Measurements from ENCODE around the gene RBM47.

Gene RBM47

GRCh38 chr4:40492691-40493090, 137.0 kb downstream of the RBM47 start:
- no peaks in the 10 kb centered on the region for H4K20me1 ChIP-seq (ENCODE audit: low read depth, low read length)
- H3F3A ChIP-seq (ENCODE audit: insufficient read depth), result no peaks in the 10 kb centered on the region
- TF ChIP-seq EZH2phosphoT487 (conservative IDR thresholded peaks at IDR 0.05; ENCODE audit: low read length), result no peak
- TF ChIP-seq CTCF (IDR thresholded peaks at IDR 0.05; ENCODE audit: insufficient read depth, low read length, poor library complexity, severe bottlenecking), result no peak
- no peak overlapping the region for H3K4me3 ChIP-seq (ENCODE audit: insufficient read depth, low read length, poor library complexity, severe bottlenecking)
- no peaks in the 10 kb centered on the region for H3K79me2 ChIP-seq (ENCODE audit: insufficient read depth, low read length)
- H3K9me3 ChIP-seq (ENCODE audit: insufficient read depth, low read length), result no peaks in the 10 kb centered on the region
- no peak overlapping the region for H3K9ac ChIP-seq (ENCODE audit: low read length)
- no peak overlapping the region for H3K27ac ChIP-seq (ENCODE audit: low read depth, low read length)
- H3K27me3 ChIP-seq (ENCODE audit: low read length), result no peaks in the 10 kb centered on the region
- no peak overlapping the region for H3K4me2 ChIP-seq (ENCODE audit: low read depth, low read length, poor library complexity, severe bottlenecking)
- H3K9me2 ChIP-seq (replicated peaks; ENCODE audit: insufficient read depth, low read length), result no peaks in the 10 kb centered on the region
- no peak overlapping the region for H2AFZ ChIP-seq (ENCODE audit: low read depth, low read length, severe bottlenecking)
- H3K36me3 ChIP-seq (ENCODE audit: low read length), result no peaks in the 10 kb centered on the region

GRCh38 chr4:40490481-40490880, 139.2 kb downstream of the RBM47 start:
- H4K20me1 ChIP-seq (ENCODE audit: low read depth, low read length), result no peaks in the 10 kb centered on the region
- no peaks in the 10 kb centered on the region for H3K36me3 ChIP-seq (ENCODE audit: low read length)
- no peaks in the 10 kb centered on the region for H3K79me2 ChIP-seq (ENCODE audit: insufficient read depth, low read length)
- no peak overlapping the region for H3K4me3 ChIP-seq (ENCODE audit: insufficient read depth, low read length, poor library complexity, severe bottlenecking)
- no peak overlapping the region for H2AFZ ChIP-seq (ENCODE audit: low read depth, low read length, severe bottlenecking)
- no peaks in the 10 kb centered on the region for H3K9me3 ChIP-seq (ENCODE audit: insufficient read depth, low read length)
- no peaks in the 10 kb centered on the region for H3K9me2 ChIP-seq (replicated peaks; ENCODE audit: insufficient read depth, low read length)
- no peak overlapping the region for H3K27ac ChIP-seq (ENCODE audit: low read depth, low read length)
- no peak overlapping the region for H3K4me2 ChIP-seq (ENCODE audit: low read depth, low read length, poor library complexity, severe bottlenecking)
- H3K27me3 ChIP-seq (ENCODE audit: low read length), result no peaks in the 10 kb centered on the region
- no peaks in the 10 kb centered on the region for H3F3A ChIP-seq (ENCODE audit: insufficient read depth)
- H3K9ac ChIP-seq (ENCODE audit: low read length), result no peak overlapping the region
- no peak for TF ChIP-seq EZH2phosphoT487 (conservative IDR thresholded peaks at IDR 0.05; ENCODE audit: low read length)
- TF ChIP-seq CTCF (IDR thresholded peaks at IDR 0.05; ENCODE audit: insufficient read depth, low read length, poor library complexity, severe bottlenecking), result no peak

DNA sequence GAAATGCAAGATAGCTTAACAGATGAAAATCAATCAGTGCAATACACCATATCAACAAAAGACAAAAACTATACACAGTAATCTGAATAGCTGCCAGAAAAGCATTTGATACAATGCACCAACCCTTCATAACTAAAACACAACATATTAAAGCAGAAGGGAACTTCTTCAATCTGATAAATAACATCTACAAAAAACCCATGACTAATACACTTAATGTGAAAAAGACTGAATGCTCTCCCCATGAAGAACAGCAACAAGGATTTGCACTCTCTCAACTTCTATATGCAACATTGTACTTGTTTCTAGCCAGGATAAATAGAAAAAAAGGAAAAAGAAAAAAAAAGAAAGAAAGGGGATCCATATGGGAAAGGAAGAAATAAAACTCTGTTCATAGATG, 139.7 kb downstream of the RBM47 start:
- Histone ChIP-seq H3K9me2 (replicated peaks; ENCODE audit: insufficient read depth, low read length) (no peaks in the 10 kb centered on the region), H3K4me3 (ENCODE audit: insufficient read depth, low read length, poor library complexity, severe bottlenecking) (no peak overlapping the region), H3K9ac (ENCODE audit: low read length) (no peak overlapping the region), H3F3A (ENCODE audit: insufficient read depth) (no peaks in the 10 kb centered on the region), H3K27me3 (ENCODE audit: low read length) (no peaks in the 10 kb centered on the region), H4K20me1 (ENCODE audit: low read depth, low read length) (no peaks in the 10 kb centered on the region), H3K36me3 (ENCODE audit: low read length) (no peaks in the 10 kb centered on the region), H3K79me2 (ENCODE audit: insufficient read depth, low read length) (no peaks in the 10 kb centered on the region), H3K4me2 (ENCODE audit: low read depth, low read length, poor library complexity, severe bottlenecking) (no peak overlapping the region), H2AFZ (ENCODE audit: low read depth, low read length, severe bottlenecking) (no peak overlapping the region), H3K27ac (ENCODE audit: low read depth, low read length) (no peak overlapping the region), H3K9me3 (ENCODE audit: insufficient read depth, low read length) (no peaks in the 10 kb centered on the region)
- no peak for TF ChIP-seq CTCF (IDR thresholded peaks at IDR 0.05; ENCODE audit: insufficient read depth, low read length, poor library complexity, severe bottlenecking)
- no peak for TF ChIP-seq EZH2phosphoT487 (conservative IDR thresholded peaks at IDR 0.05; ENCODE audit: low read length)

GRCh38 chr4:40486534-40486933, 143.1 kb downstream of the RBM47 start:
- Histone ChIP-seq H3K36me3 (ENCODE audit: low read length) (no peaks in the 10 kb centered on the region), H3K9me3 (ENCODE audit: insufficient read depth, low read length) (no peaks in the 10 kb centered on the region), H3K4me2 (ENCODE audit: low read depth, low read length, poor library complexity, severe bottlenecking) (no peak overlapping the region), H3K9ac (ENCODE audit: low read length) (no peak overlapping the region), H3F3A (ENCODE audit: insufficient read depth) (no peaks in the 10 kb centered on the region), H3K4me3 (ENCODE audit: insufficient read depth, low read length, poor library complexity, severe bottlenecking) (no peak overlapping the region), H4K20me1 (ENCODE audit: low read depth, low read length) (no peaks in the 10 kb centered on the region), H3K79me2 (ENCODE audit: insufficient read depth, low read length) (no peaks in the 10 kb centered on the region), H2AFZ (ENCODE audit: low read depth, low read length, severe bottlenecking) (no peak overlapping the region), H3K9me2 (replicated peaks; ENCODE audit: insufficient read depth, low read length) (no peaks in the 10 kb centered on the region), H3K27me3 (ENCODE audit: low read length) (no peaks in the 10 kb centered on the region), H3K27ac (ENCODE audit: low read depth, low read length) (no peak overlapping the region)
- TF ChIP-seq EZH2phosphoT487 (conservative IDR thresholded peaks at IDR 0.05; ENCODE audit: low read length) (no peak), CTCF (IDR thresholded peaks at IDR 0.05; ENCODE audit: insufficient read depth, low read length, poor library complexity, severe bottlenecking) (no peak)
